Calu3 (cell line): ENCODE measurements around the gene FBXW7. TPM values are rescaled to one million over a fixed set of nuclear protein-coding genes. Genes with fewer than 3 reads are reported as not detected.
A peak's percentile ranks its signal among the peaks of the same experiment; 100 is the strongest.

Experiments used
- BruUV-seq: library from RNA; stranded (reverse); fragments of 400-500 nt; replicated peaks from 2 replicates; lab custom pipeline; 2021; lab: Mats Ljungman, UMichigan
- CTCF ChIA-PET: fragments of 300-600 bp; sonication (Branson Sonifier 250); formaldehyde crosslinking; loops from one replicate; lab custom pipeline; 2022; ENCODE audit warnings: antibody characterized with exemption; lab: Charles Lee
- DNase-seq: peaks from one replicate; pipeline ENCODE4 v3.0.0; 2022
- H3K27ac Mint-ChIP-seq: one replicate; pipeline ENCODE4 v1.8.0; 2022; ENCODE audit warnings: mixed read lengths; ENCODE audit not compliant: unreplicated experiment
- H3K27me3 Mint-ChIP-seq: one replicate; pipeline ENCODE4 v1.8.0; 2022; ENCODE audit warnings: mixed read lengths; ENCODE audit not compliant: unreplicated experiment
- H3K36me3 Mint-ChIP-seq: one replicate; pipeline ENCODE4 v1.8.0; 2022; ENCODE audit warnings: mild to moderate bottlenecking, moderate library complexity, mixed read lengths; ENCODE audit not compliant: insufficient read depth, unreplicated experiment
- H3K4me1 Mint-ChIP-seq: one replicate; pipeline ENCODE4 v1.8.0; 2022; ENCODE audit warnings: mild to moderate bottlenecking, low read depth, mixed read lengths; ENCODE audit not compliant: unreplicated experiment
- H3K4me3 Mint-ChIP-seq: one replicate; pipeline ENCODE4 v1.8.0; 2022; ENCODE audit warnings: mild to moderate bottlenecking, low read depth, moderate library complexity, mixed read lengths; ENCODE audit not compliant: unreplicated experiment
- H3K9me3 Mint-ChIP-seq: one replicate; pipeline ENCODE4 v1.8.0; 2022; ENCODE audit warnings: low read depth, mixed read lengths; ENCODE audit not compliant: unreplicated experiment
- CTCF ChIP-seq: fragments of 200-600 bp; IDR thresholded peaks from one replicate; pipeline ENCODE4 v1.8.0; 2022; ENCODE audit warnings: antibody characterized with exemption; ENCODE audit not compliant: unreplicated experiment
- intact Hi-C: fragments of 100-400 bp; cut with micrococcal nuclease; formaldehyde crosslinking; loops from one replicate; pipeline ENCODE4 v1.10.0; 2022; ENCODE audit not compliant: unreplicated experiment
- total RNA-seq: library from RNA; stranded (reverse); gene quantifications from 2 replicates; pipeline ENCODE4 v1.2.3, GENCODE V29; 2022

FBXW7 gene
- total RNA-seq, 1 experiment from 2014 or later: 38.7 TPM

DNA sequence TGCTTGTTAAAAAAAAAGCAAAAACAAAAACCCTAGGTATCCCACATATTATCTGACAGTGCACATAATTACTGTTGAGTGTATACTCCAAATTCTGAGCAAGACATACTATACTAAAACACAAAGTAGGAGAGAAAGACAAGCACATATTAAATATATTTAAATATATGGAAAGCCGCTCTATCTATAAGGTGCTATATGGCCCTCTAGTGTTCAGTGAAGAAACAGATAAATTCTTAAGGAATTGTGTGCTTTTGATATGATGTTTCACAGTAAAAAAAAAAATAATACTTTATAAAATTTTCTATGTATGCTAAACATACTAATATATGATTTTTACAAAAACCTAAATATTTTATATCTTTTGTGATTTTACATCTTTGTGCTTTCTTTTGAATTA lies 137.8 kb downstream of the FBXW7 start:
- Mint-ChIP-seq H3K4me1 (peaks cover 10% of the 10 kb centered on the region), H3K36me3 (no peaks in the 10 kb centered on the region), H3K9me3 (no peaks in the 10 kb centered on the region), H3K27me3 (no peaks in the 10 kb centered on the region), H3K4me3 (no peak overlapping the region), H3K27ac (no peak overlapping the region)
- no TSS peak for BruUV-seq
- CTCF ChIA-PET: no interaction called here
- intact Hi-C loops: loop anchor here (10.0 kb wide), 1 partner anchor 353 kb away; no protein-coding TSS in a partner anchor
- DNase-seq: no peak
- peak; percentile 32 for TF ChIP-seq CTCF

GRCh38 chr4:152394791-152395190 lies 141.1 kb downstream of the FBXW7 start:
- H3K4me1 Mint-ChIP-seq: no peaks in the 10 kb centered on the region
- no peaks in the 10 kb centered on the region for H3K9me3 Mint-ChIP-seq
- H3K4me3 Mint-ChIP-seq: no peak overlapping the region
- BruUV-seq: no TSS peak
- TF ChIP-seq CTCF: no peak
- CTCF ChIA-PET: no interaction called here
- no peak for DNase-seq
- no peak overlapping the region for H3K27ac Mint-ChIP-seq
- H3K36me3 Mint-ChIP-seq: no peaks in the 10 kb centered on the region
- intact Hi-C loops: loop anchor here (10.0 kb wide), 1 partner anchor 350 kb away; no protein-coding TSS in a partner anchor
- no peaks in the 10 kb centered on the region for H3K27me3 Mint-ChIP-seq

DNA sequence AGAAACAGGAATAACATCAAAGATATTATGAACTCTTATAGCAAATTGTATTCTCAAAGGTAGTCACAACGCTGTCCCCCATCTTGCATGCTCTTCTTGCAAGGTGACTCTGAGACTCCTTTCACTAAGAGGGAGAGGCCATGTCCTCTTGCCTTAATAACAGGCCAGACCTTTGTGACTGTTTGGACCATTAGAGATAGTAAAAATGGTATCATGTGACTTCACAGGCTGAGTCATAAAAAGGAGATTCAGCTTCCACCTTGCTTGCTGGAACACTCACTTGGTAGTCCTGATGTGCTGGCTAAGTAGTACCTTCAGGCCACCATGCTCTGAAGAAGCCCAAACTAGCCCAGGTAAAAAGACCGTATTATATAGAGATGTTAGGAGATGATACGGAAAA lies 143.8 kb downstream of the FBXW7 start:
- no peak for TF ChIP-seq CTCF
- BruUV-seq: no TSS peak
- Mint-ChIP-seq H3K9me3 (no peaks in the 10 kb centered on the region), H3K36me3 (no peaks in the 10 kb centered on the region), H3K4me3 (no peak overlapping the region), H3K27ac (no peak overlapping the region), H3K4me1 (no peaks in the 10 kb centered on the region), H3K27me3 (no peaks in the 10 kb centered on the region)
- DNase-seq: no peak
- intact Hi-C loops: loop anchor here (10.0 kb wide), 1 partner anchor 347 kb away; no protein-coding TSS in a partner anchor
- CTCF ChIA-PET: no interaction called here

GRCh38 chr4:152390216-152390615 lies 145.7 kb downstream of the FBXW7 start:
- Mint-ChIP-seq H3K4me1 (no peaks in the 10 kb centered on the region), H3K4me3 (no peak overlapping the region), H3K27ac (no peak overlapping the region), H3K27me3 (no peaks in the 10 kb centered on the region), H3K9me3 (no peaks in the 10 kb centered on the region), H3K36me3 (no peaks in the 10 kb centered on the region)
- no peak for TF ChIP-seq CTCF
- intact Hi-C loops: loop anchor here (10.0 kb wide), 1 partner anchor 345 kb away; no protein-coding TSS in a partner anchor
- CTCF ChIA-PET: no interaction called here
- BruUV-seq: no TSS peak
- DNase-seq: no peak
